Activated CD4-positive, alpha-beta T cell treated with anti-CD3 and anti-CD28 coated beads, Interleukin-2, amount 10 ng/mL, durations not matched to agents 7 days and 5 days (primary cell): ENCODE data around the gene COL6A1. TPM values are rescaled to one million over a fixed set of nuclear protein-coding genes. Genes with fewer than 3 reads are reported as not detected.

Experiments used
- CTCF ChIA-PET: fragments of 350-600 bp; sonication (Branson Sonifier 250); formaldehyde crosslinking; loops from one replicate; lab custom pipeline; 2021; ENCODE audit warnings: antibody characterized with exemption; lab: Charles Lee
- POLR2A ChIA-PET: fragments of 350-600 bp; sonication (Branson Sonifier 250); formaldehyde crosslinking; loops from one replicate; lab custom pipeline; 2021; ENCODE audit warnings: antibody characterized with exemption; lab: Charles Lee
- DNase-seq: peaks from one replicate; pipeline ENCODE4 v3.0.0-alpha.2; 2020
- H3K27ac Mint-ChIP-seq: one replicate; pipeline ENCODE4 v1.8.0; 2021; ENCODE audit warnings: mild to moderate bottlenecking, moderate library complexity, mixed read lengths
- H3K27me3 Mint-ChIP-seq: one replicate; pipeline ENCODE4 v1.8.0; 2021; ENCODE audit warnings: mixed read lengths
- H3K36me3 Mint-ChIP-seq: one replicate; pipeline ENCODE4 v1.8.0; 2021; ENCODE audit warnings: low read depth, mixed read lengths
- H3K4me1 Mint-ChIP-seq: one replicate; pipeline ENCODE4 v1.8.0; 2021; ENCODE audit warnings: mixed read lengths
- H3K4me3 Mint-ChIP-seq: one replicate; pipeline ENCODE4 v1.8.0; 2021; ENCODE audit warnings: mild to moderate bottlenecking, moderate library complexity, mixed read lengths
- H3K9me3 Mint-ChIP-seq: one replicate; pipeline ENCODE4 v1.8.0; 2021; ENCODE audit warnings: mixed read lengths
- total RNA-seq, 2 experiments: library from RNA; stranded (reverse); gene quantifications; one replicate each; pipeline ENCODE4 v1.2.3, GENCODE V29; 2021

Gene COL6A1
- total RNA-seq, 2 experiments from 2014 or later, result 0.27 to 0.40 TPM

DNA sequence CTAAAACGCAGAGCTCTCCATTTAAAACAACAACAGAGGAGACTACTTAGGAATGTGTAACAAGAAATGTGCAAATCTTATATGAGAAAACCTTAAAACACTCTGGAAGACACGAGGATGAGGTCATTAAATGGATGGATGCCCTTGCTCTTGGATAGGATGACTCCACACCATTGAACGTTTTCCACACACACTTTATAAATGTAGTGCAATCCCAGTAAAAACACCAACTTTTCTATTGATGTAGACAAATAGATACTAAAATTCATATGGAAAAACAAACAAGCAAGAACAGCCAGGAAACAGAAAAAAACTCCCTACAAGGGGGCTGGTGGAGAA lies 18.4 kb upstream of the COL6A1 start:
- CTCF ChIA-PET, result no interaction called here

DNA sequence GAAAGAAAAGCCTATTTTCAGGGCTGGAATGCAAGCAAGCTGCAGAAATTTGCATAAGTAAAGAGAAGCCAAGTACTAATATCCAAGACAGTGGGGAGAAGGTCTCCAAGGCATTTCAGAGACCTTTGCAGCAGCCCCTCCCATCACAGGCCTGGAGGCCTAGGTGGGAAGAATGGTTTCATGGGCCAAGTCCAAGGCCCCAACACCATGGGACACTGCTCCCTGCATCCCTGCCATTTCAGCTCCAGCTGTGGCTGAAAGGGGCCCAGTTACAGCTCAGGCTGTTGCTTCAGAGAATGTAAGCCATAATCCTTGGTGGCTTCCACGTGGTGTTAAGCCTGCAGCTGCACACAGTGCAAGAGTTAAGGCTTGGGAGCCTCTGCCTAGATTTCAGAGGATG lies 16.9 kb upstream of the COL6A1 start:
- H3K9me3 Mint-ChIP-seq, result peaks cover 28% of the 10 kb centered on the region
- CTCF ChIA-PET, result interaction anchor here (1.1 kb wide), 1 partner anchor 15 kb away, joined by 3 read pairs; no protein-coding TSS in a partner anchor

More for the DNA sequence above, 18.4 kb upstream of the COL6A1 start:
- Mint-ChIP-seq H3K36me3 (peaks cover 5% of the 10 kb centered on the region), H3K27me3 (peaks cover 7% of the 10 kb centered on the region), H3K4me3 (no peak overlapping the region), H3K9me3 (peaks cover 28% of the 10 kb centered on the region), H3K4me1 (peaks cover under 1% of the 10 kb centered on the region), H3K27ac (no peak overlapping the region)
- no peak for DNase-seq
- POLR2A ChIA-PET, result no interaction called here

DNA sequence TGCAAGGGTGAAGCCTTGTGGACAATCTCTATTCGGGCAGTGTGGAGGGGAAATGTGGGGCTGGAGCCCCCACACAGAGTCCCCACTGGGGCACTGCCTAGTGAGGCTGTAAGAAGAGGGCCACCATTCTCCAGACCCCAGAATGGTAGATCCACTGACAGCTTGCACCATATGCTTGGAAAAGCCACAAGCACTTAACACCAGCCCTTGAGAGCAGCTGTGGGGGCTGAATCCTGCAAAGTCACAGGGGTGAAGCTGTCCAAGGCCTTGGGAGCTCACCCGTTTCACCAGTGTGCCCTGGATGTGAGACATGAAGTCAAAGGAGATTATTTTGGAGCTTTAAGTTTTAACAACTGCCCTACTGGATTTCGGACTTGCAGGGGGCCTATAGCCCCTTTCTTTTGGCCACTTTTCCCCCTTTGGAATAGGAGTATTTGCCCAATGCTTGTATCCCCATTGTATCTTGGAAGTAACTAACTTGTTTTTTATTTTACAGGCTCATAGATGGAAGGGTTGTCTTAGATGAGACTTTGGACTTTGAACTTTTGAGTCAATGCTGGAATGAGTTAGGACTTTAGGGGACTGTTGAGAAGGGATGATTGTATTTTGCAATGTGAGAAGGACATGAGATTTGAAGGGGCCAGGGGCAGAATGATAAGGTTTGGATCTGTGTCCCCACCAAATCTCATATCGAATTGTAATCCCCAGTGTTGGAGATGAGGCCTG lies 16.3 kb upstream of the COL6A1 start:
- ChIA-PET CTCF (interaction anchor here (1.1 kb wide), 1 partner anchor 14 kb away, joined by 3 read pairs; no protein-coding TSS in a partner anchor), POLR2A (no interaction called here)
- no peaks in the 10 kb centered on the region for H3K4me1 Mint-ChIP-seq
- peaks cover 28% of the 10 kb centered on the region for H3K9me3 Mint-ChIP-seq
- H3K27ac Mint-ChIP-seq, result no peak overlapping the region
- H3K27me3 Mint-ChIP-seq, result peaks cover 3% of the 10 kb centered on the region
- no peak overlapping the region for H3K4me3 Mint-ChIP-seq
- no peak for DNase-seq
- peaks cover 5% of the 10 kb centered on the region for H3K36me3 Mint-ChIP-seq

More for the DNA sequence above, 16.9 kb upstream of the COL6A1 start:
- no peak overlapping the region for H3K4me3 Mint-ChIP-seq
- no peaks in the 10 kb centered on the region for H3K4me1 Mint-ChIP-seq
- peaks cover 5% of the 10 kb centered on the region for H3K36me3 Mint-ChIP-seq
- H3K27ac Mint-ChIP-seq, result no peak overlapping the region
- peaks cover 3% of the 10 kb centered on the region for H3K27me3 Mint-ChIP-seq
- no peak for DNase-seq
- POLR2A ChIA-PET, result no interaction called here

DNA sequence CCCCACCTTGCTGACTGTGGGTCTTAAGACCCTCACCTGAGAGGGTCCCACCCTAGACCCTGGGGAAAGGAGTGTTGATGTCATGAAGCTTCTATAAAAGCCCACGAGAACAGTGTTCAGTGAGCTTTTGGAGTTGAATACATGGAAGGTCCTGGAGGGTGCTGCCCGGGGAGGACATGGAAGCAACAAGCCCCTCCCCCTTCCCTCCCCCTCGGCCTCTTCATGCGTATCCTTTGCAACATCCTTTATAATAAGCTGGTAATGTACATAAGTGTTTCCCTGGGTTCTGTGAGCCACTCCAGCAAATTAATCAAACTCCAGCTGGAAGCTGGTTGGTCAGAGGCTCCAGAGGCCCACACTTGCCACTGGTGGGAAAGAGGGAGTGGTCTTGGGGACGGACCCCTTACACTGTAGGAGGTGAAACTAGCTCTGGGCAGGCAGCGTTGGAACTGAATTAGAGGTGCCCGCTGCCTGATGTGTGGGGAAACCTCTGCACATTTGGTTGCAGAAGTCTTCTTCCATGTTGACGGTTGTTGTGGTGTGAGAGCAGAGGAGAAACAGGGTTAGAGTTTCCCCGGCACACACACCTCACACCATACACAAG lies 14.7 kb upstream of the COL6A1 start:
- ChIA-PET POLR2A (no interaction called here), CTCF (interaction anchor here (1.1 kb wide), 1 partner anchor 13 kb away, joined by 4 read pairs; no protein-coding TSS in a partner anchor)
- Mint-ChIP-seq H3K36me3 (peaks cover 4% of the 10 kb centered on the region), H3K27me3 (peaks cover 4% of the 10 kb centered on the region), H3K4me3 (no peak overlapping the region), H3K4me1 (no peaks in the 10 kb centered on the region), H3K27ac (no peak overlapping the region), H3K9me3 (peaks cover 20% of the 10 kb centered on the region)
- DNase-seq, result no peak

DNA sequence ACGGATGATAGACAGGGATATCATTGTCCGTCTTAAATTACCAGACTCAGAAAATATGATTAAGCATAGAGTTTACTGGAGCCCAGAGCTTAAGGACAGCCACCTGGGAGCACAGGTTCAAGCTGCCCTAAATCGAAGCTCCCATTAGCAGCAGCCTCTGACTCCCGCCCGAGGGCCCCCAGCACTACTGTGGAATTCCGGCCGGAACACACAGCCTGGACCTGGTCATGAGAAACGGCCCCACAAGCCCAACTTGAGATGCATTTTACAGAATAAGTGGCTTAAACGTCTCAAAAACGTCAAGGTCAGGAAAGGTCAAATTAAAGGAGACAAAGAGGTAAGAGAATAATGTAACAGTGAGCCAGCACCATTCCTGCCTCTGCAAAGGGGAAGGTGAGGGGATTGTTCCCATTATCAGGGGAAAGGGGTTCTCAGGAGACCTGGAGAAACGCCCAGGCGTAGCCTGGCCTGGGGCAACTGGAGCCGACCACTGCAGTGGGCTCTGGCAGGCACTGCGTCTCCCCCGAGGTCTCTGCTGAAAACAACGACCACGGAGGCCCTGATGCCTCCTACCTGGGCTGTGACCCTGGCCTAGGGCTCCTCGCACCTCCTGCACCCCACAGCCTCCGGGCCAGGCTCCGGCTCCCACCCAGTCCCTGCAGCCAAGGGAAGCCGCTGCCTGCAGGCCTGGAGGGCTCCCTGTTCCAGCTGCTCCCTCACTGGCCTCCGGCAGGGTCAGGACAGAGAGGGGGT lies 11.5 kb upstream of the COL6A1 start:
- Mint-ChIP-seq H3K9me3 (peaks cover 3% of the 10 kb centered on the region), H3K36me3 (no peaks in the 10 kb centered on the region), H3K4me1 (peaks cover 2% of the 10 kb centered on the region), H3K4me3 (no peak overlapping the region), H3K27ac (no peak overlapping the region), H3K27me3 (peaks cover 16% of the 10 kb centered on the region)
- POLR2A ChIA-PET, result no interaction called here
- no peak for DNase-seq
- CTCF ChIA-PET, result interaction anchor here (0.6 to 1.5 kb wide), 2 partner anchors 12 to 62 kb away, joined by 3 to 4 read pairs; no protein-coding TSS in a partner anchor

DNA sequence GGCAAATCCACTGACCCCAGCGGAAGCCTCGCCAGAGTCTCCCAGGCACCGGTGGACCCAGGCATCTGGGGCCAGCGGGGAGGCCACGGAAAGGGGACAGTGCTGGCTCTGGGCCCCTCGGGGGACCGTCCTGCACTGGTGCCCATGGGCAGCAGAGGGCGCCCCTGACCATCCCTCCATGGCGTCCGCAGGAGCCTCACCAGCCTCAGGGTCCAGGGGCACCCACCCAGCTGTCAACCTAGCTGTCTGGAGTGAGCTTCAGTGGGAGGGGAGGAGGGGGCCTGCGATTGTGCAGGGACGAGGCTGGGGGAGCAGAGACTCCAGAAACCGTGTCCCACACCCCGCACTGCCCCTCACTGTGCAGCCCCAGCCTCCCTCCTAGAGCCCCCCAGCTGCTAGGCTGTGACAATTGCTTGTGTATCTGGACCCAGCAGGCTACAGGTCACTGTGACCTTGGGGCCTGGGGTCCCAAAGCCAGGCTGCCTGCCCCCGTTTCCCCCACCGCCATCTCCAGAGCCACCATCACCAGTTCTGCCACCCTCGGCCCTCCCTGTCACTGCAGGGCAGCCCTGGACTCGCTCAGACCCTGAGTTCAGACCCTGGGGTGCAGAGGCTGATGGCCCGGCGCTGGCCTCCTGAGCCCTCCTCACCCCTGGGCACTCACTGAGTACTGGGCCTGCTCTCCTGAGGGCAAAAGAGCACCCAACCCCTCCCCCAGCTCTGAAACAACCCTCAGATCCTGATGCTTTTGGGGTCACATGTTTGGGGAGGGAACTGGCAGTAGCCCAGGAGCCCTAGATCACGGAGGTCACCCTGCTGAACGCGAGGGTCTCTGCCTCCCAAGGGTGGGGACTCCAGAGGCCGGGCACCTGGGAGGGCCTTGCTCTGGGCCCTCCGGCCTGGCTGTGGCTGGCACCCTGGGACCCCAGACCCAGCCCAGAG lies 10.6 kb upstream of the COL6A1 start:
- no peak overlapping the region for H3K27ac Mint-ChIP-seq
- H3K9me3 Mint-ChIP-seq, result no peaks in the 10 kb centered on the region
- H3K4me3 Mint-ChIP-seq, result no peak overlapping the region
- ChIA-PET POLR2A (no interaction called here), CTCF (interaction anchor here (1.5 to 2.8 kb wide), 2 partner anchors 12 to 17 kb away, joined by 4 to 8 read pairs; no protein-coding TSS in a partner anchor)
- H3K4me1 Mint-ChIP-seq, result peaks cover 2% of the 10 kb centered on the region
- peaks cover 24% of the 10 kb centered on the region for H3K27me3 Mint-ChIP-seq
- DNase-seq, result peak; percentile 40
- no peaks in the 10 kb centered on the region for H3K36me3 Mint-ChIP-seq

DNA sequence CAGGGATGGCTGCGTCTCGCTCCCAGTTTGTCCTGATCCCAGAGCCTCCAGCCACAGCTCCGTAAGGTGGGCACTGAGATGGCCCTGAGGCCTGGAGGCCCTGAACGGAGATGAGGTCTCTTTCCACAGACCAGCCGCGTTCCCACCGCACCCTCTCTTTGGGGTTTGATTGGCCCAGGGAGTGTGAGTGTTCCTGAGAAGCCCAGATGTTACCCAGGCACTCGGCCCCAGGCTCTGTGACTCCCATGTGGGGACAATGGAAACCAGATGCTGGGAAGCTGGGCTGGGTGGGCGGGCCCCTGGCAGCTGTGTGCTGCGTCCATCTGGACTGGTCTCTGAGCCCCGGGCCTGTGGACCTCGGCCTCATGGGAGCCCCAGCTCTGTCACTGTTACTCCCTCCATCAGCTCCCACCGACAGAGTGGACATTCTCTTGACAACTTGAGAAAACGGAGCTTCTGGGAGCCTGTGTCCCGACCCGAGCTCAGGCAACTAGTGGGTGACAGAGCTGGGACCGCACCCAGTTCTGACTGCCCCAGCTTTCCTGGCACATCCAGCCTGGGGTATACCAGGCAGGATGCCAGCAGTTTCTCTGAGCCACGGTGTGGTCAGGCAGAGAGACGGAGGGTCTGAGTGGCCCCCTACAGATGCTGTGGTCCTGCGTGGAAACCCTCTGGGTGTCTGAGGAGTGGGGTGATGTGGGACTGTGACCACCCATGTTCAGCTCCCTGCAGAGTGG lies 9.8 kb upstream of the COL6A1 start:
- ChIA-PET CTCF (interaction anchor here (2.8 kb wide), 1 partner anchor 17 kb away, joined by 8 read pairs; no protein-coding TSS in a partner anchor), POLR2A (no interaction called here)
- H3K36me3 Mint-ChIP-seq, result no peaks in the 10 kb centered on the region
- H3K27me3 Mint-ChIP-seq, result peaks cover 28% of the 10 kb centered on the region
- peaks cover 4% of the 10 kb centered on the region for H3K4me1 Mint-ChIP-seq
- no peak overlapping the region for H3K27ac Mint-ChIP-seq
- no peaks in the 10 kb centered on the region for H3K9me3 Mint-ChIP-seq
- DNase-seq, result no peak
- no peak overlapping the region for H3K4me3 Mint-ChIP-seq

DNA sequence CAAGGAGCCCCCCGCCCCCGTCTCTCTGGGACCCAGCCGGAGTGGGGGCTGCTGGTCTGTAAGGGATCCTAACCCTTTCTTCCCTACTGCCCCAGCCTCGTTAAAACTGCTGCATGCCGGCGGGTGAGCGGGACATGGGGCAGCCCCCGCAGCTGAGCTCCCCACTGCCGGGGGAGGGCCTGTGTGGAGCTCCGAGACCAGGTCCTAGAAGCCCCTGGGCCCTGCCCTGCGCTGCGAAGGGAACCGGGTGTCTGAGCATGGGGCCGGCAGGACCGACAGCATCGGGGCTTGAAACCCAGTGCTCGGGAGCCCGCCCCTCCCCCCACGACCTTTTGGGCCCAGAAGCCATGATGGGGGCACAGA lies 9.2 kb upstream of the COL6A1 start:
- H3K36me3 Mint-ChIP-seq, result no peaks in the 10 kb centered on the region
- no peak overlapping the region for H3K4me3 Mint-ChIP-seq
- ChIA-PET POLR2A (no interaction called here), CTCF (interaction anchor here (1.6 to 2.8 kb wide), 2 partner anchors 18 to 171 kb away, joined by 6 to 8 read pairs; no protein-coding TSS in a partner anchor)
- peaks cover 26% of the 10 kb centered on the region for H3K27me3 Mint-ChIP-seq
- H3K4me1 Mint-ChIP-seq, result peaks cover 4% of the 10 kb centered on the region
- H3K9me3 Mint-ChIP-seq, result no peaks in the 10 kb centered on the region
- no peak overlapping the region for H3K27ac Mint-ChIP-seq
- DNase-seq, result no peak

DNA sequence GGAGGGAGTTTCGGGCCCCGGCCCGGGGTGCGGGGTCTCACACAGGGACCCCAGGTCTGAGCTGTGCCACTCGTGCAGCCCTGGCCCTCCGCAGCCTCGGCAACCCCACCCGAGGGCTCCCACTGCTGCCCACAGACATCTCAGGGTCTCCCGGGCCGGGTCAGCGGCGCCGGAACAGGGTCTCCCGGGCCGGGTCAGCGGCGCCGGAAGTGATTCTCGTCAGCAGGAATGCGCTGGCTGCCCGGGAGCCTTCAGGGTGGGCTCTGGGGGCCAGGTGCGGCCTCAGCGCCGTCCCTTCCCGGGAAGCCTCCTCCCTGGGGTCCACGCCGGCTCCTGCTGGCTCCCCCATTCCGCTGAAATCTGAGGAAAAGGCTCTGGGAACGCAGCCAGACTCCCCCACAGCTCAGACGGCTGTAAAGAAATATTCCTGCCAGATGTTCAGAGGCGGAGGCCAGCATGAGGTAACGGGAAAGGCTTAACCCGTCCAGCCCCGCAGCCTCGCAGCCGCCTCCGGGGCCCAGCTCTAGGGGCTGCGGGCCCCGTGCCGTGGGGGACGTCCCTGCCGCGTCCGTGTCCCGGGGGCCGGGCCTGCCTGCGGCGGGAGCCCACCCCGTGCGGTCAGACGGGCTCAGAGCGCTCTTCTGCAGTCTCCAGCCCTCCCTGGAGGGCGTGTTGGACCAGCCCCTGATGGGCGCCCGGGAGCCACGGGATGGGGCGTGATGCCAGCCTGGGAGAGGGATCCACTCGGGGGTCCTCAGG lies 8.7 kb upstream of the COL6A1 start:
- peaks cover 25% of the 10 kb centered on the region for H3K27me3 Mint-ChIP-seq
- DNase-seq, result no peak
- peaks cover 4% of the 10 kb centered on the region for H3K4me1 Mint-ChIP-seq
- H3K4me3 Mint-ChIP-seq, result peak overlapping the region; percentile 66
- no peaks in the 10 kb centered on the region for H3K36me3 Mint-ChIP-seq
- H3K27ac Mint-ChIP-seq, result no peak overlapping the region
- ChIA-PET CTCF (interaction anchor here (1.1 to 2.8 kb wide), 4 partner anchors 13 to 171 kb away, joined by 3 to 8 read pairs (median 5); no protein-coding TSS in a partner anchor), POLR2A (no interaction called here)
- no peaks in the 10 kb centered on the region for H3K9me3 Mint-ChIP-seq

DNA sequence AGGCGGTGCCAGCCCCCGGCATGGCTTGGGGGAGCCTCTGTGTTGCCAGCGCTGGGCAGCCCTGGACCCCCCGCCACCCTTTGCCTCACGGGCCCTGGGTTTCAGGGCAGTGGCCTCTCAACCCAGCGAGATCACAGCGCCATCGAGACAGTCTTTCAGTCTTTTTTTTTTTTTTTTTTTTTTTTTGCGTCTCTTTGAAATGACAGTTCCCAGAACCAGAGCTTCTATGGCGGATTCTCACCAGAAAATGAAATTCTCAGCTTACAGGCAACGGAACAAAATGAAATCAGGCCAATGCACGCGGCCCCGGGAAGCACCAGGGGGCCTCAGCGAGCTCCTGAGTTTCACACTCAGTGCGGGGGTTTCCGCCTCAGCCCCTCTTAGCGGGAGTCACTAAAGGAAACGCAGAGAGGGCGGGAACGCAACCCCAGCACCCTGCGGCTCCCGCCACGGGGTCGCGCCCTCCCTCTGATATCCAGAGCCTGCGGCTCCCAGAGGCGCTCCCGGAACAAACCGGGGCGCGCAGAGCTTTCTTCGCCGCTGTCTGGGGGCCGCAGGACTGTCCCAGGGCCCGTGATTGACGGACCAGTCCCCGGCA lies 8.0 kb upstream of the COL6A1 start:
- Mint-ChIP-seq H3K4me3 (peak overlapping the region; percentile 66), H3K27me3 (peaks cover 30% of the 10 kb centered on the region), H3K36me3 (no peaks in the 10 kb centered on the region), H3K9me3 (no peaks in the 10 kb centered on the region), H3K27ac (no peak overlapping the region), H3K4me1 (peaks cover 7% of the 10 kb centered on the region)
- DNase-seq, result peak; percentile 68
- CTCF ChIA-PET, result interaction anchor here (0.6 to 2.8 kb wide), 5 partner anchors 13 to 300 kb away, joined by 3 to 8 read pairs (median 5); no protein-coding TSS in a partner anchor
- POLR2A ChIA-PET, result no interaction called here
